HUES48 (cell line): Measurements from ENCODE around the gene PABPN1L.

ENCODE experiments used
- H3K27ac ChIP-seq: one replicate; pipeline ENCODE4 v1.7.0; 2013; ENCODE audit warnings: low read depth, low read length, inconsistent platforms
- H3K27me3 ChIP-seq: 2 replicates; pipeline ENCODE4 v1.6.1; 2013; ENCODE audit warnings: mild to moderate bottlenecking, low read length; ENCODE audit not compliant: control insufficient read depth, insufficient read depth
- H3K36me3 ChIP-seq: 2 replicates; pipeline ENCODE4 v1.6.1; 2013; ENCODE audit warnings: low read length; ENCODE audit not compliant: control insufficient read depth, insufficient read depth
- H3K4me1 ChIP-seq: 2 replicates; pipeline ENCODE4 v1.6.1; 2013; ENCODE audit warnings: mild to moderate bottlenecking, low read length; ENCODE audit not compliant: control insufficient read depth, insufficient read depth
- H3K4me3 ChIP-seq: 2 replicates; pipeline ENCODE4 v1.5.1; 2013; ENCODE audit warnings: mild to moderate bottlenecking, low read depth, low read length
- H3K9ac ChIP-seq: 2 replicates; pipeline ENCODE4 v1.6.1; 2013; ENCODE audit warnings: mild to moderate bottlenecking, low read depth, low read length, moderate library complexity
- H3K9me3 ChIP-seq: 2 replicates; pipeline ENCODE4 v1.6.1; 2013; ENCODE audit warnings: low read length; ENCODE audit not compliant: control insufficient read depth, insufficient read depth

PABPN1L gene, protein sequence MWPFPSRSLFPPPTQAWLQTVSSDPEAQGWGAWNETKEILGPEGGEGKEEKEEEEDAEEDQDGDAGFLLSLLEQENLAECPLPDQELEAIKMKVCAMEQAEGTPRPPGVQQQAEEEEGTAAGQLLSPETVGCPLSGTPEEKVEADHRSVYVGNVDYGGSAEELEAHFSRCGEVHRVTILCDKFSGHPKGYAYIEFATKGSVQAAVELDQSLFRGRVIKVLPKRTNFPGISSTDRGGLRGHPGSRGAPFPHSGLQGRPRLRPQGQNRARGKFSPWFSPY

DNA sequence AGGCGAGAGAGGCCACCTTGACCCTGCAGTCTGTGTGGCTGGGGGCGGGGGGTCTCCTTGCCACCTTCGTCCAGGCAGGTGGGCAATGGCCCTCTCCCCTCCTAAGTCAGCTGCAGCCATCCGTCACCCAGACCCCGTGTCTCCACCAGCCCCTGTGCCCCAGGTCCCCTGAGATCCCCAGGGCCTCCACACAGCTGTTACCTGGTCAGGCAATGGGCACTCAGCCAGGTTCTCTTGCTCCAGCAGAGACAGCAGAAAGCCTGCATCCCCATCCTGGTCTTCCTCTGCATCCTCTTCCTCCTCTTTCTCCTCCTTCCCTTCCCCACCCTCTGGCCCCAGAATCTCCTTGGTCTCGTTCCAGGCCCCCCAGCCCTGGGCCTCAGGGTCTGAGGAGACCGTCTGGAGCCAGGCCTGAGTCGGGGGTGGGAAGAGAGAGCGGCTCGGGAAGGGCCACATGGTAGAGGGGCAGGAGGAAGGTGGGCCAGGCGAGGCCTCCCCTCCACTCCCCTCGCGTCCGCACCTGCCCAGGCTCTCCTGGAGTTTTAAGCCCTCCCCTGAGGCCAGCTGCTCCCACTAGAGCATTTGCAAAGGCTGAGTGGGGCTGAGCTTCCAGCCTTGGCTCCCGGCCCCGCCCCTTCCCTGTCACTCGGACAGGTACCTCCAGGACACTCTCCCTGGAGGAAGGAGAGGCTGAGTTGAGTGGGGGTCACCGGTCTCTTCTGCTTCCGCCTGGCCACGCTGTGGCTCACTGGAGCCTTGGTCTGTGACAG lies at the start of gene PABPN1L:
Gene PABPN1L, minus strand, starts transcription at position 510 of the 770 bp plus-strand sequence. Its CDS starts 54 bp downstream, at position 456.
- Histone ChIP-seq H3K4me3 (no peak within 1 kb of the TSS), H3K4me1 (no peaks in the 10 kb centered on the region), H3K9me3 (no peaks in the 10 kb centered on the region), H3K27me3 (no peaks in the 10 kb centered on the region), H3K27ac (no peak within 1 kb of the TSS), H3K36me3 (peaks cover 14% of the 10 kb centered on the region; the same call in 1 of the 2 replicates), H3K9ac (no peak within 1 kb of the TSS)

DNA sequence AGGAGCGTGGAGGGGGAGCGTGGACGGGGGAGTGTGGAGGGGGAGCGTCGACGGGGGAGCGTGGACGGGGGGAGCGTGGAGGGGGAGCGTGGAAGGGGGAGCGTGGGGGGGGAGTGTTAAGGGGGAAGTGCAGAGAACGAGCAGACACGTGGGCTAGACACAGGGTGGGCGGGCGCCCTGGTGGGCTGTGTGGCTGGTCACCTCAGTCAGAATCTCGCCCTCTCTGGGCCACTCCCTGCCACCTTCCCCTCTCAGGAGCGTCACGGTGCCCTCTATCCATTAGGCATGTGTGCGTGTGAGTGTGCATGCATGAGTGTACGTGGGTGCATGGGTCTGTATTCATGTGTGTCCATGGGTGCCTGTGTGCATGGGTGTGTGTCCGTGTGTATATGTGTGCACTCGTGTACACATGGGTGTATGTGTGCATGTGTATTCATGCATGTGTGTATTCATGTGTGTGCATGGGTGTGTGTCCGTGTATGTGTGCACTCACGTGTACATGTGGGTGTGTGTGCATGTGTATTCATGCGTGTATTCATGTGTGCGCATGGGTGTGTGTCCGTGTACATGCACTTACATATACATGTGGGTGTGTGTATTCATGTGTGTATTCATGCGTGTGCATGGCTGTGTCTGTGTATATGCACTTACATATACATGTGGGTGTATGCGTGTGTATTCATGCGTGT lies 49.3 kb upstream of the PABPN1L start:
- no peaks in the 10 kb centered on the region for H3K36me3 ChIP-seq
- H3K27ac ChIP-seq, result no peak overlapping the region
- no peaks in the 10 kb centered on the region for H3K9me3 ChIP-seq
- no peak overlapping the region for H3K4me3 ChIP-seq
- no peaks in the 10 kb centered on the region for H3K27me3 ChIP-seq
- H3K4me1 ChIP-seq, result no peaks in the 10 kb centered on the region
- H3K9ac ChIP-seq, result no peak overlapping the region

DNA sequence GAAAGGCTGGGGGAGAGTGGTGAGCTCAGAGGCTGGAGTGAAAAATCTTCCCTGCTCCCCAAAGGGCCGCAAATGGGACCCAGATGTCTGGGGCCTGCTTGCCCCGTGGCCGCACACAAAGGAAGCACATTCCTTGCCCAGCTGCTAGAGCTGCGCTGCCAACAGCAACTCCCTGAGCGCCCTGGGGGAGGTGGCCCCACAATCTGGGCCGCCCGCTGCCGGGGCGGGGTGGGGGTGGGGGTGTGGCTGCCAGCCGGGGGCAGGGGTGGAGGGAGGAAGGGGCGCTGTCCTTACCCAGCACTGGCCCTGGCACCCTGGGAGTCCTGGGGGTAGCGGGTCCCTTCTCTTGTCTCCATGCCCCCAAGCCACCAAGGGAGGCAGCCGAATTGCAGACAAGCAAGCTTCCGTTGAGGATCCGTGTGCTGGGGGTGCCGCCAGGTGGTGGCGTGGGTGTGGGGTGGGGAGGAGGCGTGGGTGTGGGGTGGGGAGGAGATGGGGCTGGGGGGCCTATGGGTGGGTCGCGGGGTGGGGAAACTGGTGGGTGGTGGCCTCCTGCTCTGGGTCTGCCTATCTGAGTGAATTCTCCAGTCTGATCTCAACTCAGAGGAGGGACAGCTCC lies 48.4 kb upstream of the PABPN1L start:
- H3K36me3 ChIP-seq, result no peaks in the 10 kb centered on the region
- no peaks in the 10 kb centered on the region for H3K9me3 ChIP-seq
- no peak overlapping the region for H3K4me3 ChIP-seq
- no peaks in the 10 kb centered on the region for H3K4me1 ChIP-seq
- H3K27ac ChIP-seq, result no peak overlapping the region
- no peak overlapping the region for H3K9ac ChIP-seq
- no peaks in the 10 kb centered on the region for H3K27me3 ChIP-seq

DNA sequence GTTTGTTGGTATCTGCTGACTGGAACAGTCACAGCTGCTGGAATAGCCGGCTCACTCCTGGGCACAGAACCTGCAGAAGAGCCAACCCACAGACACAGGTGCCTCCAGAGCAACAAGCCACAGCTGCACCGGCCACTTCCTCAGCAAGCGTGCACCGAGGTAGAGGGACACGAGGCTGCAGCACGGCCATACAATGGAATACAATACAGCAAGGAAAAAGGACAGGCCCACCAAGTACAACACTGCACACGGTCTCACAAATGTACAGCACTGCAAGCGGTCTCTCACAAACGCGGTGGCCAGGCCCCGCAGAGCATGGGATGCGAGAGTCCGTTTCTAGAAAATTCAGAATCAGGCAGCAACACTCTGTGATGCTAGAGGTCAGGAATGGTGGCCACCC lies 47.4 kb upstream of the PABPN1L start:
- Histone ChIP-seq H3K4me1 (no peaks in the 10 kb centered on the region), H3K27ac (no peak overlapping the region), H3K36me3 (no peaks in the 10 kb centered on the region)

DNA sequence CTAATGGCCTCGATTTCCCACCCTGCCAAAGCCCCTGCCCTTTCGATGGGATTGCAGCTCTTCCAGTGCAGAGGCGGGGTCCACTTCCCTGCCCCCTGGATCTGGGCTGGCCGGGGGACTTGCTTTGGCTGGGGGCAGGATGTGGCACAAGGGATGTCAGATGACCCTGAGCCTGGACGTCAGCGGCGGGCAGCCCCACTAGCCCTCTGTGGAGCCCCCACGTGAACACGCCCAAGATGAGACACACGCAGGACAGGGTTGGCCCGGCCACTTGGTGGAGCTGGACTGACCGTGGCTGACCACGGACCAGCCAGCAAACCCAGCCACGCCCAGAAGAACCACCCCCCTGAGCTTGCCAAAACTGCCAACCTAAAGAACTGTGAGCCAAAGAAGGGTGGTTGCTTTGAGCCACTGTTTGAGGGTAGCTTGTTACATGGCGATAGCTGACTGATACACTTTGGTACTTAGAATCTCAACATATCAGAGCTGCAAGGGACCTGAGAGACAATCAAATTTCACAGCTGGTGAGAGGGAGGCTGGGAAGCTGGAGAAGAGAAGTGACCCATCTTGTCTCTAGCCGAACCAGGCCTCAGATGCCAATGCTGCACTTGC lies 46.6 kb upstream of the PABPN1L start:
- Histone ChIP-seq H3K9me3 (no peaks in the 10 kb centered on the region), H3K9ac (no peak overlapping the region), H3K4me3 (no peak overlapping the region), H3K4me1 (no peaks in the 10 kb centered on the region), H3K36me3 (no peaks in the 10 kb centered on the region), H3K27ac (no peak overlapping the region), H3K27me3 (no peaks in the 10 kb centered on the region)

More for the DNA sequence above, 47.4 kb upstream of the PABPN1L start:
- Histone ChIP-seq H3K9ac (no peak overlapping the region), H3K9me3 (no peaks in the 10 kb centered on the region), H3K4me3 (no peak overlapping the region), H3K27me3 (no peaks in the 10 kb centered on the region)

DNA sequence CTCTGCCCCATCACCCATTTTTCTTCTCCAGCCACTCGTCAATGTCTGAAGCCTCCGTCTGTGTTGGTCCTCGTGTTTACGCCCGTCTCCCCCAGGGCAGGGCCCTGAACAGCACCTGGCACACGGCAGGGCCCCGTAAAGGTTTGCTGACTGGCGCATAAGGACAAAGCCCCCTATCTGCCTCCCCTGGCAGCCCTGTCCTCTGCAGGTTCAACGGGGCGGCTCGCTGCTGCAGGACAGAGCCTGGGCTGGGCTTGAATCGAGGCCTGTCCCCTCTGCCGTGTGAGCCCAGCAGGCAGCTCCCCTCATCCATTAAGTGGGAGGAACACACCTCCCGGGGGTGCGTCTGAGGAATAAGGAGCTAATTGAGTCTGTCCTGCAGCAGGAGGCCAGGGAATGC lies 46.1 kb upstream of the PABPN1L start:
- Histone ChIP-seq H3K36me3 (no peaks in the 10 kb centered on the region), H3K4me3 (no peak overlapping the region), H3K27ac (no peak overlapping the region), H3K9ac (no peak overlapping the region), H3K9me3 (no peaks in the 10 kb centered on the region), H3K4me1 (no peaks in the 10 kb centered on the region), H3K27me3 (no peaks in the 10 kb centered on the region)

DNA sequence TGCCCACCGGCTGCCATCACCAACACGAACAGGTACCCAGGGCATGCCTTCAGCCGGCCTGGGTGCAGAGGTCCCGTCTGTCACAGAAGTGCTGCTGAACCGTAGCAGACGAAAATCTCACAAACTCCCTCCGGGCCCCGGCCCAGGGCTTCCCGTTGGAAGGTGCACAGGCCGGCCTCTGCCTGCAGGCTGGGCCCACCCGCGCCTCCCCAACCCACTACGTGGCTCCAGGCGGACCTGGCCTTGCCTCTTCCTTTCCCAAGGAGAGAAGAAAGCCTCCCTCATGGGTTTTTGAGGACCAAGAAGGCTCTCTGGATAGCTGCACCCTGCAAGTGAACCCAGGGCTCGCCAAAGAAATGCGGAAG lies 45.5 kb upstream of the PABPN1L start:
- Histone ChIP-seq H3K36me3 (no peaks in the 10 kb centered on the region), H3K9me3 (no peaks in the 10 kb centered on the region), H3K27me3 (no peaks in the 10 kb centered on the region), H3K27ac (no peak overlapping the region), H3K4me3 (no peak overlapping the region), H3K4me1 (no peaks in the 10 kb centered on the region), H3K9ac (no peak overlapping the region)

DNA sequence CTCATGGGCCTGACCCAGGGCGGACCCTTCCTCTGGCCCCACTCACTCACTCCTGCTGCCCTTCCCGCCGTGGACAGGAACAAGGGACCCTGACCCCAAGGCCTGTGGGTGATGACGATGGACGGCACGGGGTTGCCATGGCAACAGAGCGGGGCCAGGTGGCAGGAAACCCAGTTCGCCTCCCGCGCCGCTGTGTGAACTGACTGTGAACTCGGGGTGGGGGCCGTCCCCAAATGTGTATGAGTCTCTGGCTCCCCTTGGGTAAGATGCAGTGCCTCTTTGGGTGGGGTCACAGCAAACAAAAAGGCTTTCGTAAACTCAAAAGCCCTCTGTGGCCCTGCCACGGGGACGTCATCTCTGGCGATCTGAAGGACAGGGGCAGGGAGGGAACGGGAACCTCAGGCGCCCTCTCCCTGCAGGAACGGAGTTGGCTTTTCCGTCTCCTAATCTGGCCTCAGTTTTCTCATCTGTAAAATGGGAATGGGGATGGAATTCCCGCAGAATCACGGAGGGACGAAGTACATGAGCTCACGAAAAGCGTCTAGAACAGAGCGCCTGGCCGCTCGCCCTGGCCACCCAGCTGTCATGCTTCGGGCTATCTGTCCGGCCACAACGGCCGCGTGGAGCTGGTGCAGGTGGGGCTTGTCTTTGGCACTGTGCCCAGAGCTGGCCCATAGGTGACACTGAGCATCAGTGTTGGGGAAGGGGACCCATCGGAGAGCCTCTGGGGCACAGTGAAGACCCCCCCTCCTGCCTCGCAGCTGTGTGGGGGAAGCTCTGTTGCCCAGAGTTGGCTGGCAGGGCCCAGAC lies 44.9 kb upstream of the PABPN1L start:
- no peaks in the 10 kb centered on the region for H3K4me1 ChIP-seq
- no peaks in the 10 kb centered on the region for H3K9me3 ChIP-seq
- no peak overlapping the region for H3K4me3 ChIP-seq
- H3K9ac ChIP-seq, result no peak overlapping the region
- H3K36me3 ChIP-seq, result no peaks in the 10 kb centered on the region
- H3K27me3 ChIP-seq, result no peaks in the 10 kb centered on the region
- H3K27ac ChIP-seq, result no peak overlapping the region

DNA sequence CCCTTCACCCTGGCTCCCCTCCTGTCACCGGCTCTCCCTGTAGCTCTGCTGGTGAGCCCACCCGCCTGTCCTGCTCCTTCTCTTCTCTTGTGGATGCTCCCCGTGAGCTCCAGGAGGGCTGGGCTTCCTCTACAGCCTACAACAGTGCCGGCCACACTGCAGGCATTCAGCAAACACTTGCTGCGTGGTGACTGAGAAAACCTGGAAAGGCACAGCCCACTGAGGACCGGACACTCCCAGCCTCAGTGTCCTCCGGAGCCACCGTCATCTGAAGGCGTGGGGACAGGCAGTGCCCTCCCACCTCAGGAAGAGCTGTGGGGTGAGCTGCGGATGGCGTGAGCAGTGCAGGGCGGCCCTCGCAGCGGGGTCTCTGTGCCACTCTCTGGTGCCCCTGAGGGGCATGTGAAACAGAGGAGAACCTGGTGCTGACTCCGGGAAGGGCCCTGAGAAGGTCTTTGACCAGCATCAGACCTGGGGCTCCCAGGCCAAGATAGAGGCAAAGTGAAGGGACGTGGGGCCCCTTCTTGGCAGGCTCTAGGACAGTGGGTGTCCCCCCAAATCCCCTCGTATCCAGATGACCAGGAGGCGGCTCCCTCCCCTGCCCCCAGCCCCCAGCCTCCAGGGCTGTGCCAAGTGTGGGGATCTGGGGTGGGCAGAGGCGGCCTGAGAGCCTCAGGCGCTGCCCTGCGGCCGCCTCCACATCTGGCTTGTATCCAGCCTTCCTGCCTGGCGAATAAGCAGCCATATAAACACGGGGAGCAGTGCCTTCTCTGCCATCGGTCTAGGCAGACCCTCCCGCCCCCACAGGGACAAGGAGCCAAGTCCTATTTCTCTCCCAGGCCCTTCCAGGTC lies 44.0 kb upstream of the PABPN1L start:
- Histone ChIP-seq H3K4me1 (no peaks in the 10 kb centered on the region), H3K27me3 (no peaks in the 10 kb centered on the region), H3K9ac (no peak overlapping the region), H3K9me3 (no peaks in the 10 kb centered on the region), H3K27ac (no peak overlapping the region), H3K36me3 (no peaks in the 10 kb centered on the region), H3K4me3 (no peak overlapping the region)
